Ishikawa (cell line): ENCODE data around the gene CACNA2D4.

Experiments used
- CEBPB ChIP-seq: IDR thresholded peaks from 2 replicates; pipeline ENCODE4 v1.6.1; 2012
- CREB1 ChIP-seq: IDR thresholded peaks from 2 replicates; pipeline ENCODE4 v1.6.1; 2012; ENCODE audit warnings: low read depth
- EGR1 ChIP-seq: IDR thresholded peaks from 2 replicates; pipeline ENCODE4 v1.6.1; 2012
- EP300 ChIP-seq: IDR thresholded peaks from 2 replicates; pipeline ENCODE4 v1.6.1; 2012; ENCODE audit warnings: borderline replicate concordance
- FOXM1 ChIP-seq: IDR thresholded peaks from 2 replicates; pipeline ENCODE4 v1.6.1; 2012; ENCODE audit warnings: low read depth, borderline replicate concordance
- MAX ChIP-seq: IDR thresholded peaks from 2 replicates; pipeline ENCODE4 v1.6.1; 2012
- NFIC ChIP-seq: IDR thresholded peaks from 2 replicates; pipeline ENCODE4 v1.6.1; 2012
- RAD21 ChIP-seq: IDR thresholded peaks from 2 replicates; pipeline ENCODE4 v1.6.1; 2012; ENCODE audit warnings: low read depth
- REST ChIP-seq: IDR thresholded peaks from 2 replicates; pipeline ENCODE4 v1.6.1; 2012; ENCODE audit warnings: low read depth, mild to moderate bottlenecking
- TAF1 ChIP-seq: IDR thresholded peaks from 2 replicates; pipeline ENCODE4 v1.6.1; 2012; ENCODE audit warnings: low read depth, mild to moderate bottlenecking
- TCF12 ChIP-seq: IDR thresholded peaks from 2 replicates; pipeline ENCODE4 v1.6.1; 2012; ENCODE audit warnings: low read depth
- TEAD4 ChIP-seq: IDR thresholded peaks from 2 replicates; pipeline ENCODE4 v1.6.1; 2012
- YY1 ChIP-seq: IDR thresholded peaks from 2 replicates; pipeline ENCODE4 v1.6.1; 2012; ENCODE audit warnings: low read depth
- ZBTB7A ChIP-seq: IDR thresholded peaks from 2 replicates; pipeline ENCODE4 v1.6.1; 2012; ENCODE audit warnings: low read depth
- TF ChIP-seq, protein P1 (sequence below): IDR thresholded peaks from 2 replicates; pipeline ENCODE4 v1.6.1; 2012

The CACNA2D4 gene

GRCh38 chr12:1949771-1950470 is 31.5 kb upstream of the CACNA2D4 start:
- TF ChIP-seq TCF12 (no peak), EGR1 (no peak), REST (no peak), TAF1 (no peak), NFIC (no peak), EP300 (no peak), MAX (no peak), CEBPB (no peak), RAD21 (no peak)

- no peak for TF ChIP-seq RAD21
- no peak for TF ChIP-seq EGR1
- TF ChIP-seq, protein P1, sequence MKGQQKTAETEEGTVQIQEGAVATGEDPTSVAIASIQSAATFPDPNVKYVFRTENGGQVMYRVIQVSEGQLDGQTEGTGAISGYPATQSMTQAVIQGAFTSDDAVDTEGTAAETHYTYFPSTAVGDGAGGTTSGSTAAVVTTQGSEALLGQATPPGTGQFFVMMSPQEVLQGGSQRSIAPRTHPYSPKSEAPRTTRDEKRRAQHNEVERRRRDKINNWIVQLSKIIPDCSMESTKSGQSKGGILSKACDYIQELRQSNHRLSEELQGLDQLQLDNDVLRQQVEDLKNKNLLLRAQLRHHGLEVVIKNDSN = no peak
- TF ChIP-seq FOXM1 = no peak
- TF ChIP-seq NFIC = no peak
- TF ChIP-seq REST = no peak
- TF ChIP-seq TCF12 = no peak
- TF ChIP-seq EP300 = no peak
- TF ChIP-seq CEBPB = no peak
- TF ChIP-seq TAF1 = no peak
- no peak for TF ChIP-seq CREB1
- TF ChIP-seq TEAD4 = no peak
- no peak for TF ChIP-seq YY1
- no peak for TF ChIP-seq MAX
- TF ChIP-seq ZBTB7A = no peak
These were observed 30.4 kb upstream of the CACNA2D4 start for GRCh38 chr12:1948883-1949282.

DNA sequence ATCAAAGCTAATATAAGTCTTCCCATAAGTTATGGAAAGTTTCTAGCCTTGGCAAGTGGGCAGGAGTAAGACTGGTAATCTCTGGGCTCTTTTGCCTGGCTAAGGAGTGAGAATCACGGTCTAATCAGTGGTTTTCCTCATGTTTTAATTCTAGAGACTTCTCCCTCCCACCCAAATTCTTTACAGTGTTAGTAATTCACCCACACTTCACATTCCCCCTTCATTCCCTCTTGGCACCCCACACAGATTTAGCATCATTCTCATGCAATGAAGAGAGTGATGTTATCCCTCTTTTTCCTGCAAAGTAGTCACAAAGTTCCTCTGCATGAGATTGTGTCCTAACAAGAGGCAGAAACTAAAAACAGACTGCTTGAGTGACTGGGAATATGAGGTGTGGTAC is 28.6 kb upstream of the CACNA2D4 start:
- TF ChIP-seq EP300 (no peak), TEAD4 (no peak), ZBTB7A (no peak), YY1 (no peak), MAX (no peak), FOXM1 (no peak), TAF1 (no peak), RAD21 (no peak), NFIC (no peak), EGR1 (no peak), TCF12 (no peak), CREB1 (no peak), REST (no peak), CEBPB (no peak)
- TF ChIP-seq, protein P1 = no peak

GRCh38 chr12:1946296-1946695 is 27.8 kb upstream of the CACNA2D4 start:
- TF ChIP-seq YY1 = no peak
